GM19468 (cell line): ENCODE data around the gene ZNF236.

Experiments
- ATAC-seq: cut with Tn5 transposase; IDR thresholded peaks from one replicate; pipeline ENCODE4 v1.9.1; 2021; ENCODE audit warnings: mild to moderate bottlenecking, moderate library complexity, moderate number of reproducible peaks; ENCODE audit not compliant: unreplicated experiment; ENCODE audit errors: extremely low read depth

ZNF236 gene

DNA sequence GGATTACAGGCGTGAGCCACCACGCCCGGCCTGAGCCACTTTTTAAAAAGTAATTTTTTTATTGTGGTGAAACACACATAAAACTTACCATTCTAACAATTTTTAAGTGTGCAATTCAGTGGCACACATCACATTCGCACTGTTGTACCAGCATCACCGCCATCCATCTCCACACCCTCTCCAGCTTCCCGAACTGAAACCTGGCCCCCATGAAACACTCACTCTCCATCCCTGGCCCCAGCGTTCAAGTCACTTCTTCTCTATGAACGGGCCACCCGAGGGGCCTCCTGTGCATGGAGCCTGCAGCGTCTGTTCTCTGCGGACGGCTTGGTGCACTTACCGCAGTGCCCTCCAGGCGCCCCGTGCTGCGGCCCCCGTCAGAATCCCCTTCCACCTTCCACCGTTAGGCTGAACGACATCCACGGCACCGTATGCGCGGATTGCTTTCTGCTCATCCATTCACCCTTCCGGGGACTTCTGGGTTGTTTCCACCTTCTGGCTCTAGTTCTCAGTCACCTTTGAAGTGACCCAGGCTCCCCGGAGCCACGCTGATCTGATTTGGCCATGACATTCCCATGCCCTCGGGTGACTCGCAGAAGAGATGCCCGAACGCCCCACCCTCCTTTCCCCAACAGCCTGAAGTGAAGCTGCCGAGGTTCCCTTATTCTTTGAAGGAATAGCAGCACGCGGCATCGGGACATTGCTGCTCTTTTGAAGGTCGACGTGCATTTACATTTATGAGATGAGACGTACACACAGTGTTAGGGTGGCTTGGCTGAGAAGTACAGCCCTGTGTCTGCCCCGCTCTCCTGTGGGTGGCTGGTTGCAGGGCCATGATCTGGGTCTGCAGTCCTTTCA is 175.8 kb downstream of the ZNF236 start:
- no peak for ATAC-seq

GRCh38 chr18:76999077-76999476 is 176.7 kb downstream of the ZNF236 start:
- no peak for ATAC-seq

DNA sequence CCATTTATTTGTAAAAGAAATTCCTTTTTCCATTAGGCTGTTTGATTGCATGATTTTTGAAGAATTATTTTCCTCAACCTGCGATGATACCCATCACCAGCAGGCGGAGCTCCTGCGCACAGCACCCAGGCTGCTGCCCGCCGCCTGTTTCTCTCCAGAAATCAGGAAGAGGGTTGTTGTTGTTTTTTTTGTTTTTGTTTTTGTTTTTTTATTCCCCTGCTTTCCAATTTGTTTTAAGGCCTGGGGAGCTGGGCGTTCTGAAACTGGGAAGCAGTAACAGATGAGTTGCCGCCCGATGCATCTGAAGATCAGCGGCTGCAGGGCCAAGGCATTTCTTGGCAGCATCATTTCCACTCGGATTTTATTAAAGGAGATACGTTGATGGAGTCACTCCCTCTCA is 178.2 kb downstream of the ZNF236 start:
- ATAC-seq: no peak

GRCh38 chr18:77001041-77001440 is 178.7 kb downstream of the ZNF236 start:
- no peak for ATAC-seq

GRCh38 chr18:77001979-77002378 is 179.6 kb downstream of the ZNF236 start:
- no peak for ATAC-seq

DNA sequence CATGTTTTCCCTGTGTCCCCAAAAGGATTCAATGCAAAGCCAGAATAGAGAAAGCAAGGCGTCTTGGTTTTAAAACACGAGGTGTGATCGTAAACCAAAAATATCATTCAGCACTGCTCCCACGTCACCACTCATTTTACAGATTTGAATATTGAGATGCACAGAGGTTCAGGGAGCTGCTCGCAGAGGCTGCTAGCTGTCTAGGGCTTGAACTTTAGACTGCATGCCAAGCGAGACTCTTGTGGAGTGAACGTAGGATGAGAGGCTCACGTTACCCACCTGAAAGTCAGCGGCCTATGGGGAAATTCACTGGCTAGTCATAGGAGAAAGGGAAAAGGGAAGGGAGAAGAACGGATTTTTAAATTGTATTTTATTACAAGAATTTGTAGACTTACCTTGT is 180.1 kb downstream of the ZNF236 start:
- no peak for ATAC-seq

- no peak for ATAC-seq
Observed at GRCh38 chr18:77003316-77003715, 181.0 kb downstream of the ZNF236 start.

DNA sequence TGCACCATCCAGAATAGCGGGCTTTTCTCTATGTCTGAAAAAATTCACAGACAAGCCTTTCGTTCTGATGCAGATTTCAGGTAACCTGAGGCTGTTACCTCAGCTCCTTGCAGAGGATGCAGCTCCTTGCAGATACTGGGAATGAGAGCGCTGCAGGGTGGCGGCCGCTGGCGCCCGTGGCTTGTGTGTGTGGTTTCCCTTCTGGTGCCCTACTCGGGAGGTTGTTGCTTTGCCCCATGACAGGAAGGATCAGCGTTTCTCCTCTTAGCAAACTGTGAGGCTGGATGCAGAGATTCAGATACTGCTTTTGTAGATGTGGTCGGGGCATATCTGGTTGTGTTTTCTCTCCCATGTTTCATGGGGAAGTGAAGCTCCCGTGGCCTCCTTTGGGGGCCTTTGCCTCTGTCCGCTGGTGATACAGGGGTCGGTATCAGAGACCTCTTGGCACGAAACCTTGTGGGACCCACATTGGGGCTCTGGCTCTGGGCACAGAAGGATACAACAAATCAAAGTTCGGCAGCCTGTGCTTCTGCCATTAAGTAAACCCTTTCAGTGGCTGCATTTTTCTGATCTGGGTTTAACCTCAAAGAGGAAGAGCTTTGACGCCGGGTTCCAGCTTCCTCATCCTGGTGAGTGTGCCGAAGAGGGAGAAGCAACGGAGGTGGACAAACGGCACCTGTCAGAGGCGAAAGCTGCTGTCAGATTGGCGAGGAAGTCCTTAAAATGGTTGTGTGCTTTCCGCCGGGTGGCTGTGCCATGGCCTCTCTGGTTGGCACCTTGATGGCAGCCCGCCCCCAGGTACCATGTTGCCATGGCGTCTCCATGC is 182.4 kb downstream of the ZNF236 start:
- ATAC-seq: no peak

DNA sequence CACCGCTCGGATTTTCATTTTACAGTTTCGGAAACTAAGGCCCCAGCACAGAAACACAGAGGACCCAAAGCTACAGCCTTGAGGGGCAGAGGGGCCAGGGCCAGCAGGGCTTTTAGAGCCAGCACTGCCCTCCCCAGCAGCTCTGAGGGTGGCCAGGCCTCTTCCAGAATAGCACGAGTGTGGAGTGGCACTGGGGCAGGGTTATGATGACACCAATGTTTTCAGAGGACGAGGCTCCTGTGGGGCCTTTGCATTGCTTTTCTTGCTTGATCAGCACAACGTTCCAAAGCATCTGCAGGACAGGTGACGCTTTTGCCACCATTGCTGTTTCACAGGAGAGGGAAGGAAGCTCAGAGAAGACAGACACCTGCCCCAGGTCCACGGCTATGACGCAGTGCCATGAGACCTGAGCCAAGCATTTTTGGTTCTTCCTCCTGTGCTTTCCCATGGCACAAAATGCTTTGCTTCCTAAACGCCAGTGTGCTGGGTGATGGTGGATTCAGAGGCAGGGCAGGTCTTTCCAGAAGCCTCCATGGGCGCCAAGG is 183.4 kb downstream of the ZNF236 start:
- no peak for ATAC-seq

DNA sequence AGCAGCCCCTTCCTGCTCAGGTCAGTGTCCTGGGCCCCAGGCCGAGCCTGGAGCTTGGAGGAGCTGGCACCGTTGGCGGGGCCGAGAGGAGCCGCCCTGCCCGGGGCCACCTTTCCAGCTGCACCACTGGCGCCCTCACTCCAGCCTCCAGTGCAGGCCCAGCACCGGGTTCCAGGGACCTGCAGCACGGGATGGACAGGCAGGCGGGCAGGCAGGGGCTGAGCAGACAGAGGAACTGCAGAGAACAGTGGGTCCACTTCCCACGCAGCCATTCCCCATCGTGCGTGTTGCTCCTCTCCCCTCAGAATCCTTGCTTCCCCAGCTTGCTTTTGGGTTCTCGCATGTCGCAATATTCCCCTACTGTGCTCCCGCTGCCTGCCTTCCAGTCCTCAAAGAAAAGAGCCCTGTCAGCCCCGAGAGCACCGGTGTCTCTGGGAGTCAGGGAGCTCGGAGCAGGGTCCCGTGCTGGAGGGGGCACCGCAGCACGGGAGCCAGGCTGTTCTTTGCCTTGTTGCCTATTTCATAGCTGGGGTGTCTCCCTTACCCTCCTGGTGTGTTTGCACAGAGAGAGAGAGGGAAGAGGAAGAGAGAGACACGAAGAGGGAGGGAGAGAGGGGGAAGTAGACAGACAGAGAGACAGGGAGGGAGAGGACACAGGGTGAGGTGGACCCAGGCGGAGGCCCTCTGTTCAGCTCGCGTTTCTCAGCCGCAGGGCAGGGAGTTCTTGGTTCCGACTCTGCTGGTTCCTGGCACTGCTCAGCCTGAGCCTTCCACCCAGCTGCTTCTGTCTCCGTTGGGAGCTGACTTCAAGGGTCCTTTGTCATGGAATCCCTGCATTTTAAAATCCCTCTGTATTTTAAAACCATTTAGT is 184.2 kb downstream of the ZNF236 start:
- ATAC-seq: no peak

DNA sequence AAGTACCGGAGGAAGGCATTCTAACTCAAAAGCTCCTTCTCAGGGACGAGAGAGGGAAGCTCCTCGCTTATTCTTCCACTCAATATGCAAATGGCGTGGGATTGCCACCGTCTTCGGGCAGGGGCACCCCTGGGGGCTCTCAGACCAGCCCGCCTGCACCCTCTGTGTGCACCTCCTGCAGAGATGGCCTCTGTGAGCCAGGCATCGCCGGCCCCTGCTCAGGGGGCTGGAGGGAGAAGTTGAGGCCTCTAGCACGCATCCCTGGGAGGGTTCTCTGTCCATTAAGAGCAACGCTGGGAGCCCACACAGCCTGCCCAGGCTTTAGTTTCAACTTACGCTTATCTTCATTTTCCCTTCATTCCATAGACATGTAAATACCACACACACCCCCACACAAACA is 184.9 kb downstream of the ZNF236 start:
- no peak for ATAC-seq

DNA sequence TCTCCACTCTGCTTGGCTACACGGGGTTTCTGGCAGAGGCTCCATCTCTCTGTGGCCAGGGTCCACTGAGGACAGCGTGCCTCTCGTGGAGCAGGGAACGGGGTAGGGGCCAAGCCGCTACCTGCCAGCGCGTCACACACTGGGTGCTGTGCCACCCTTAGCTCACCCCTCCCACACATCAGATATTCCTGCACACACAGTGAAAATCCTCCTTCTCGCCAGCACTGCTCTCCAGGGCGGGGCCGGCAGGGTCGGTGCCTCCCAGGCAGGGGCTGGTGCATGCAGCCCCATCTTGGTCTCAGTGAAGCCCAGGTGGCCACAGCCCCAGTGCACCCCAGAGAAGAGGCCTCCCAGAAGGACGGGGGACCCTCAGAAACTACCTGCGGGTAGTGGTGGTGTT is 185.6 kb downstream of the ZNF236 start:
- no peak for ATAC-seq

DNA sequence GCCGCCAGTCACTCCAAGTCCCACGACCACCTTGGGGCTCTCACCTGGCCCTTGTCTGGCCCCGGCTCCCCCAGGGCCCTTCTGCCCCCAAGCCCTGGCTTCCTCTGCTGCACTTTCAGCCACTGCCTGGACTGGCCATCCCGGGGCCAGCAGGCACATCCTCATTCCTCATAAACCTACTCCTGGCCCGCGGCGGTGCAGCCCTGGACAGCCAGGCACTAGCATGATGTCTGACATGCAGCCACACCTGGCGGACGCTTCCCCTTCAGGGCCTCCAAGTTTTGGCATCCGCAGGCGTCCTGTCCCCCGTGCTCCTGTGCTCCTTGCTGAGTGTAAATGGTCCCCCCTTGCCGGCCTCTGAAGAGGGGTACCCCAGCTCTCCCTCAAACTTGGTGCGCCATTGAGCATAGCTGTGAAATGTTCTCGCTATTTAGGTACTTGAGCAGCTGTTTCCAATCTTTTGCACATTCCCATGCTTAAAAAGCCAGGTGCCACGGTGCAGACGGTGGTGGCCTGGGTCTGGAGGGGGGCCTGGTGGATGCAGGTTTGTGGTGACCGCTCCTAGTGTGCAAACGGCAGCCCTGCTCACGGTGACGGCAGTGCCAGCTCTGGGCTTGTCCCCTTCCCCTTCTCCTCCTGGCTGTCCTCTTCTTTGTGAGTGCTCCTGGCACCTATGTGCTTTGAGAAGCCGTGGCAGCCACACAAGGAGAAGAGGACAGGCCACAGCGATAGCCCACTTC is 186.4 kb downstream of the ZNF236 start:
- ATAC-seq: no peak

DNA sequence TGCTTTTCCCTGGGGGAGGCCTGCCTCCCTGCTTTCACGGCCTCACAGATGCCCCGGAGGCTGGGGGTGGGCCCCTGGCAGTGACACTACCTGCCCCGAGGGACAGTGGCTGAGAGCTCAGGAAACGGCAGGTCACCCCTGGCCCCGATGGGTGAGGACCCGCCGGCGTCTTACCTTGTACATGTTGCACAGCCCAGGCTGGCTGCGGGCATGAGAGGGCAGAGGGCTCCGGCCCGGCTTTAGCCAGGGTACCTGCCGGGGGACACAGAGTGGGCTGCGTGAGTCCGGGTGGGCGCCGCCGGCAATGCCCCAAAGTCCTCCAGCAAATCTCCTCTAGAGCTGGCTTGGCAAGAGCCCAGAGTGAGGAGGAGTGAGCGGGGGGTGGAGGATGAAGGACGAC is 187.3 kb downstream of the ZNF236 start:
- ATAC-seq: no peak

GRCh38 chr18:77012120-77012519 is 189.8 kb downstream of the ZNF236 start:
- ATAC-seq: no peak

DNA sequence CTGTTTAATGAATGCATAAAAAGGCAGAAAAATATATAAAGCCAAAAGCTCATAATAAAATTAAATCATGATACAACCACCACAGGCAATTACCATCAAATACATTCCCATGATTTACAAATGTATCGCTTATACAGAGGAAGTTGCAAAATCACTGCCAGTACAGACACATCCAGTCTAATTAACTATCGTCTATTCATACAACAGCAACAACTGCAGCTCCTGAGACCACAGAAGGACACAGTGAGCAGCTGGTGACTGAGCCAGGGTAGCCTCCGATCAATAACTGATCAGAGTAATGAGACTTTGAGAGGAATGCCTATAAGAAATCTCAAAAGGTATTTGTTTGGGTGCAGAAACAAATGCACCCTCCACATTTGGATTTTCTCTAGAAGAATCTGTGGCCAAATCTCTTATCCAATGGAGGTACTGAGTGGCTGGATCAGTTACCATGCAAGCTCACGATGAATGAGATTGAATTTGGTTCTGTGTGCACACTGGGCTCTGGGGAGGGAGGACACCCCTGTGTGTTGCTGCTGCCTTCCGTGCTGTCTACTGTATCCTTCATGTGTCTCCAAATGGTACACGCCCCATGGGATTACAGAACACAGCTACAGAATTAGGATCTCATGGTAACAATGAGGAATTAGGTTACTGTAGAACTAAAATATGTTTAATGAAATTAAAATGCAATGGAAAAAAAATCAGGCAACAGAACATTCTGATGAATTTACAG is 190.6 kb downstream of the ZNF236 start:
- ATAC-seq: no peak

DNA sequence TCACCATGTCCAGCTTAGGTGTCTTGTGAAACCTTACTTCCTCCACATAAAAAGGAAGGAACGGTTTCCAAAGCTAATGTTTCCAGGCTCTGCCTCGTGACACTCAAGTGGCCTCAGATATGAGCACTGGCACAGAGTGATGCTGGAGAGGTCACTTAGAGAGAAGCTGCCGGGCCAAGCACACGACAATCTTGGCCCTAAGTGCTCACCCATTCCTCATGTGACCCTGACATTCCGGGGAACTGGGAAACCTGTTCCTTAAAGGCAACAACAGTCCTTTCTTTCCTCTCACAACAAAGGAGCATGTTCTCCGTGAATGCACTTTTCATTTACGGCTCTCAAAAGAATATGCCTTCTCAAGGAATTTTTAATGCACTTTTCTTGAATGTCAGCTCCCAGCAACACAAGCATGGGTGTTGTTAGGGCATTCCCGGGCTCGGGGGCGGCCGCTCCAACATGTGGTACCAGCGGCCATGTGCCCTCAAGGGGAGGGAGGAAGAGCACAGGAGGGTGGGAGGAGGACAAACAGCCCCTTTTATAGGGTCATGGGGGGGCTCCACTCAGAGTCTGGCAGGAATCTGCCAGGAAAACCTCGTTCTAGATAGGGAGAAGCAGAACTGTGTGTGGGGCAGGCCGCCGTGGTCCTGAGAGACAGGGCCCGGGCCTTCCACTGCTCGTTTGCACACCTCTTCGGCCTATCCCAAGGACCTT is 191.6 kb downstream of the ZNF236 start:
- no peak for ATAC-seq

DNA sequence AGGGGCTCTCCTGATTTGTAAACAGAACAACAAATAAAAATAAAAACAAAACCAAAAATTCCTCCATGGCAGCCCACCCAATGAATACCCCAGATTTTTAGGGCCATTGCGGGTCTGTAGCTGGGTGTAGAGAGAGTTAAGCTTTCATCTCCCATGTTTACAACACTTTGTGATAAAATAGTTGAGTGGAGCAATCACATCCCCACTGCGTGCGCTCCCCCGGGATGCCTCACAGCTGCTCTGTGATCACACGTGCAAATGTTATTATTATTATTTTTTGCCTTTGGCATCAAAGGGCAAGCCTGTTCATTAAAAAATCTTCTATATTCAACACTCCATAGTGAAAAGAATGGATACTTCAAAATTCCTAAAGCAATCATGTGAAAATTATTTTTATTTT is 192.2 kb downstream of the ZNF236 start:
- ATAC-seq: no peak
